GM10248 (cell line): Measurements from ENCODE around the gene MCTP2.

ENCODE experiments used
- CTCF ChIA-PET: fragments of 300-600 bp; sonication (Branson Sonifier 250); formaldehyde crosslinking; extraction: SDS; loops from one replicate; lab custom pipeline; 2021; ENCODE audit warnings: antibody characterized with exemption; lab: Yijun Ruan, JAX
- POLR2A ChIA-PET: fragments of 350-650 bp; sonication (Branson Sonifier 250); formaldehyde crosslinking; extraction: SDS; loops from one replicate; lab custom pipeline; 2020; ENCODE audit warnings: antibody characterized with exemption; lab: Yijun Ruan, JAX
- DNase-seq: peaks from one replicate; pipeline ENCODE4 v3.0.0; 2012; ENCODE audit errors: extremely low spot score
- TF ChIP-seq, protein P1 (sequence below): IDR thresholded peaks from 2 replicates; pipeline ENCODE4 v1.5.1; 2012; ENCODE audit warnings: mild to moderate bottlenecking, low read depth; ENCODE audit errors: extremely low read depth, missing control alignments, control extremely low read depth

MCTP2 gene

DNA sequence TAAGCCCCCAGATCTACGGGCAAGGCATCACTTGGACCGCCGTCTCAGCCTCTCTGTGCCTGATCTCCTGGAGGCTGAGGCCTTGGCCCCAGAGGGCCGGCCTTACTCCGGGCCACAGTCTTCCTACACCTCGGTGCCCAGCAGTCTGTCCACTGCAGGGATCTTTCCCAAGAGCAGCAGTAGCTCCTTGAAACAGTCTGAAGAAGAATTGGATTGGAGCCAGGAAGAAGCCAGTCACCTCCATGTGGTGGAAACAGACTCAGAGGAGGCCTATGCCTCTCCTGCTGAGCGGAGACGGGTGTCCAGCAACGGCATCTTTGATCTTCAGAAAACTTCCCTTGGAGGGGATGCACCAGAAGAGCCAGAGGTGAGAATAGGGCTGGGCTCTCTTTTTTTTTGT, 67.0 kb downstream of the MCTP2 start:
- TF ChIP-seq, protein P1, sequence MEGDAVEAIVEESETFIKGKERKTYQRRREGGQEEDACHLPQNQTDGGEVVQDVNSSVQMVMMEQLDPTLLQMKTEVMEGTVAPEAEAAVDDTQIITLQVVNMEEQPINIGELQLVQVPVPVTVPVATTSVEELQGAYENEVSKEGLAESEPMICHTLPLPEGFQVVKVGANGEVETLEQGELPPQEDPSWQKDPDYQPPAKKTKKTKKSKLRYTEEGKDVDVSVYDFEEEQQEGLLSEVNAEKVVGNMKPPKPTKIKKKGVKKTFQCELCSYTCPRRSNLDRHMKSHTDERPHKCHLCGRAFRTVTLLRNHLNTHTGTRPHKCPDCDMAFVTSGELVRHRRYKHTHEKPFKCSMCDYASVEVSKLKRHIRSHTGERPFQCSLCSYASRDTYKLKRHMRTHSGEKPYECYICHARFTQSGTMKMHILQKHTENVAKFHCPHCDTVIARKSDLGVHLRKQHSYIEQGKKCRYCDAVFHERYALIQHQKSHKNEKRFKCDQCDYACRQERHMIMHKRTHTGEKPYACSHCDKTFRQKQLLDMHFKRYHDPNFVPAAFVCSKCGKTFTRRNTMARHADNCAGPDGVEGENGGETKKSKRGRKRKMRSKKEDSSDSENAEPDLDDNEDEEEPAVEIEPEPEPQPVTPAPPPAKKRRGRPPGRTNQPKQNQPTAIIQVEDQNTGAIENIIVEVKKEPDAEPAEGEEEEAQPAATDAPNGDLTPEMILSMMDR, result no peak
- ChIA-PET POLR2A (no interaction called here), CTCF (interaction anchor here (0.9 kb wide), 1 partner anchor 12 kb away, joined by 3 read pairs; no protein-coding TSS in a partner anchor)
- DNase-seq, result no peak

DNA sequence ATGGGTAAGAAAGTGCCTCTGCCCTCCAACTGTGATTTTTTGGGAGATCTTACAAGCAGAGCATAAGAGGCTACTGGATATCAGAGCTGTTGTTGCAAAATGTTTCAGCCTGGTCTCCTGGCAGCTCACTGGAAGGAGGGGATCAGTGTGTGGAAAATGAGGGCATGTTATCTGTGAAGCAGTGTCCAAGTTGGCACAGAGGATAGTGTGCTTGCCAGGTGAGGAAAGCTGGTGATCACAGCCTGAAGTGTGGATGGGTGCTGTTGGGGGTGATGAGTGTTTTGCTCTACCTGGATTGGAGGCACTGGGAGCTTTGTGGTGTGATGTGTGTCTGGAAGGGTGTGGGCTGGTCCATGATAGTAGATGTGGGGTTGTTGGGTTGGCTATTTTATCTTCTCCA, 69.3 kb downstream of the MCTP2 start:
- TF ChIP-seq, protein P1, result no peak
- POLR2A ChIA-PET, result no interaction called here
- CTCF ChIA-PET, result interaction anchor here (0.6 to 2.4 kb wide), 3 partner anchors 13 to 24 kb away, joined by 3 to 9 read pairs (median 5); no protein-coding TSS in a partner anchor
- no peak for DNase-seq

- no peak for DNase-seq
- TF ChIP-seq, protein P1, result no peak
- POLR2A ChIA-PET, result no interaction called here
- CTCF ChIA-PET, result interaction anchor here (0.7 to 9.4 kb wide), 6 partner anchors 10 to 141 kb away, joined by 3 to 70 read pairs (median 10); no protein-coding TSS in a partner anchor
Measured at GRCh38 chr15:94305133-94305532, 73.8 kb downstream of the MCTP2 start.

DNA sequence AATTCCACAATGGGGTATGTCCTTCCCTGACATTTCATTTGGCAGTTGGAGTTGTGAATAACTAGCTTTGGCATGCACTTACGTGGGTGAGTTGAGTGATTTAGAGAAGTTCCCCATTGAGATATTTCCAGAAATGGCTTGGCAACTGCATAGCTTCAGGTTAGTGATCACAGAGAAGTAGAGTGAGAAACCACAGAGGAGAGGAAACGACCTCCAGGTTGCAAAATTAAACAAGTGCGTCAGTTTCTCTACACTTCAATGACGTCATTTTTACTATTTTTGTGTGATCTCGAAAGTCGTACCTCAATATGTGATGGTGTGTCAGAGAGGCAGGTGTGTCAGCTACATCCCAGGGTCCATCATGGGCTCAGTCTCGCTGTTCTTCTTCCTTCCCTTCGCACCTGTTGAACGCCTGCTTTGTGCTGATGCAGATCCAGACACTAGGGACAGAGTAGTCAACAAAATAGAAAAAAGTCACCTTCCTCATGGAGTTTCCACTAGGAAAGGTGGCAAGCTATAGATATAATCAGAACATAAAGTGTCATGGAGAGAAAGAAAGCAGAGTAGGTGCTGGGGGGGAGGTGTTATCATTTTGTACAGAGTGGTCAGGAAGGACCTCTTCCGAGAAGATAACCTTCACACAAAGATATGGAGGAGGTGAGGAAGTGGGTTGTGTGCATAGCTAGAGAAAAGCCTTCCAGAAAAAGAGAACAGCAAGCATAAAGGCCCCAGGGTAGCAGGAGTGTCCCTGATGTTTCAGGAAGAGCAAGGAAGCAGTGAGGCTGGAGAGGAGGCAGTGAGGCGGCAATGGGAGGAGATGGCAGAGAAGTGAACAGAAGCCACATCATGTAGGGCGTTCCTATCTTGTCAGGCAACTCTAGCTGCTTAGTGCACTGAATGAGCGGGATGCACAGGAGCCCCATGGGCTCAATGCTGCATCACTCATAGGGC, 75.6 kb downstream of the MCTP2 start:
- TF ChIP-seq, protein P1, result no peak
- ChIA-PET CTCF (interaction anchor here (1.0 to 9.4 kb wide), 8 partner anchors 14 to 144 kb away, joined by 3 to 70 read pairs (median 4); no protein-coding TSS in a partner anchor), POLR2A (interaction anchor here (1.0 kb wide), 1 partner anchor 133 kb away, joined by 3 read pairs; no protein-coding TSS in a partner anchor)
- peak; percentile 61 for DNase-seq

DNA sequence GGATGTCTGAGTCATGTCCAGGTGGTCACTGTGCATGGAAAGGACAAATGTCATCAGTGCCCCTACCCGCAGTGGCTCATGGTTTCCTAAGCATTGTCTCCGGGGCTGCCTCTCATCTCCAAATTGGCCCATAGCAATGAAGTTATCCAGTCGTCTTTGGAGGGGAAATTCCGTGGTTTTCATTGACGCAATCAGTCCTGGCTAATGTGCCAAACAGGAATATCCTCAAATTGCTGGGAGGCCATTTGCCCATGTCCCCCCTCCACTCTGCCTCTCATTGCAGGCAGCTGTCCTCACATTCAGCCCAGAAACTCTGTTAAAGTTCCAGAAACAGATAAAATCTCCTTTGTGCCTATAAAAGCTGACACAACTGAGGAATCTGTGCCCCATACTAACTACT, 81.6 kb downstream of the MCTP2 start:
- ChIA-PET CTCF (interaction anchor here (9.4 kb wide), 1 partner anchor 11 kb away, joined by 70 read pairs; no protein-coding TSS in a partner anchor), POLR2A (no interaction called here)
- TF ChIP-seq, protein P1, result no peak
- DNase-seq, result no peak

DNA sequence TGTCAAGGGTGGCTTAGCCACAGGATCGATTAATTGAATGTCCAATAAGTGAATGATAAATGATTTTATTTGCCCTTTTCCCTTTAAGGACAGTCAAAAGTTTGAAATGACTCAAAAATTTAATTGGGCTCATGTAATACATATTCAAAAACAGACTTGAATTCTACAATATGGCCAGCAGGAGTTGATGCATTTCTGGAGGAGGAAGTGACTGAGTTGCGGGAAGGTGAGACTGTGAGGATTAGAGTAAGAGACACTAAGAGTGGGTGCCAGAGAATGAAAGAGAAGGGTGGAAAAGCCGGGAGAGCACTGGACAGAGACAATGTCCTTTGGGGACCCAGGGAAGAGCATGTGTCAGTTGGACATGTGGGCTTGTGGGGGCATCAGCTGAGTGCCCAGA, 83.3 kb downstream of the MCTP2 start:
- TF ChIP-seq, protein P1, result no peak
- ChIA-PET CTCF (interaction anchor here (1.3 to 2.3 kb wide), 2 partner anchors 10 to 151 kb away, joined by 4 to 9 read pairs; no protein-coding TSS in a partner anchor), POLR2A (no interaction called here)
- DNase-seq, result no peak
